HTR-8/SVneo (cell line): ENCODE results near the gene CLEC19A.
"Not testable (repeated sequence)": the region's sequence is repeated elsewhere in the genome, so short reads cannot be mapped to it uniquely, and the experiment has no call there.

Experiments
- DNase-seq: peaks from one replicate; pipeline ENCODE4 v3.0.0; 2011; ENCODE audit warnings: low spot score, mixed read lengths; ENCODE audit not compliant: insufficient read length
- FAIRE-seq: peaks from 2 replicates; lab custom pipeline; 2011; peaks lifted over from hg19 to GRCh38; lab: Jason Lieb, UNC

Gene CLEC19A

DNA sequence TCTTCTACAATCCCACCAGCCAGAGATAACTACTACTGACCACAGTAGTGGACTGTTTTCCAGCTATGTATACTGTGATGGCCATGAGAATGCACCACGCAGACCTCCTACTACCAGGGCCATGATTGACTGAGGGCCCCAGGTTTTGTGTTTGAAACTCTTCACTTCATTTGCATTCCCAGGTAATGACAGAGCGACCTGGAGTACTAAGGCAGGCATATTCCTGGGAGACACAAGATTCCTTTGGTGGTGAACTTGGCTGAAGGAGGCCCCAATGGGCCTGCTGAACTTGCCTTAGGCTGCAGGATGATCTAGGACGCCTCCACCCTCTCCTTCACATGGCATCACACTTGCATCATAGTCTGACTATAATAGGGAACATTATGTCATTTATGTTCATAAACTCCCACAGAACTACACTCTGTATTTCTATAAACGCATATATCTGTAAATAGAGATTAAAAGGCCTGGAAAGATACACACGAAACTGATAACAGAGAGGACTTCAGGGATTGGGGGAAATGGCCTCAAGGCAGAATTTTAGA lies 30.4 kb downstream of the CLEC19A start:
- DNase-seq = no peak
- no peak for FAIRE-seq

DNA sequence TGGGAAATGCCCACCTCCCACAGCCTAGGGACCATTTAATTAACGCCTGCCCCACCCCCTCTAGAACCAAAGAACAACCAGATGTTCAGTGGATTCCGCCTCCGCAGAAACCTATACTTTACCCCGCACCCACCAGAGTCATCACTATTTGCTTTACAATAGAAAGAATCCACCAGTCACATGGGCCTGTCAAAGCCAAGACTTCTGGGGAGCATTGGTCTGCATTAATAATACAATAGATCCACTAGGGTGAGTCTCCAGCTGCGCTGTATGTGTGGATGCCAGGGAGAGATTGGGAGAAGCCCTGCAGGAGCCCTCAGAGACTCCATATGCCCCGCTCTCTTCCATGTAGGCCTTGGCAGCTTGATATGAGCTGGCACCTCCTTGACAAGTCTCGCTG lies 31.3 kb downstream of the CLEC19A start:
- FAIRE-seq = no peak
- no peak for DNase-seq

DNA sequence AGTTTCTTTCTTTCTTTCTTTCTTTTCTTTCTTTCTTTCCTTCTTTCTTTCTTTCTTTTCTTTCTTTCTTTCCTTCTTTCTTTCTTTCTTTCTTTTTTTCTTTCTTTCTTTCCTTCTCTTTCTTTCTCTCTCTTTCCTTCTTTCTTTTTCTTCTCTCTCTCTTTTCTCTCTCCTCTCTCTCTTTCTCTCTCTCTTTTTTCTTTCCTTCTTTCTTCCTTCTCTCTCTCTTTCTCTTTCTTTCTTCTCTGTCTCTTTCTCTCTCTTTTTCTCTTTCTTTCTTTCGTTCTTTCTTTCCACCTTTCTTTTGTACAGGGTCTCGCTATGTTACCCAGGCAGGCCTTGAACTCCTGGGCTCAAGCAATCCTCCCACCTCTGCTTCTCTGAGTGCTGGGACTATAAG lies 35.7 kb downstream of the CLEC19A start:
- not testable (repeated sequence) for DNase-seq, FAIRE-seq

DNA sequence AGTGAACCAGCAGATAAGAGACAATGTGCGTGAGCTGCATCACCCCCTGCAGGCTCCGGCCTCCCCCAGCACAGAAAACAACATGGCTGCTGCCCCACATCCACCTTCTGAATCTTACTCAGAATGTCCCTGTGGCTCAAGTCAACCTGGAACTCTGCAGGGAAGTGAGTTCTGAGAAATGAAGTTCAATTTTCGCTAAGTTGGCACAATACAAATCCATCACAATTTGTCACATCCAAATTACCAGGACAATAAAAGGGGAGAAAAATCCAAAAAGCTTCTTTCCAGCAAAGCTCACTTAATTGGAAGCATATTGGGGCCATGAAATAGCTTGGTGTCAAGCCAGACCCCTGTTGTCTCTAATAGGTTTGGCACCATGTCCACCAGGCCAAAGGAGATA lies 38.1 kb downstream of the CLEC19A start:
- no peak for FAIRE-seq
- no peak for DNase-seq

DNA sequence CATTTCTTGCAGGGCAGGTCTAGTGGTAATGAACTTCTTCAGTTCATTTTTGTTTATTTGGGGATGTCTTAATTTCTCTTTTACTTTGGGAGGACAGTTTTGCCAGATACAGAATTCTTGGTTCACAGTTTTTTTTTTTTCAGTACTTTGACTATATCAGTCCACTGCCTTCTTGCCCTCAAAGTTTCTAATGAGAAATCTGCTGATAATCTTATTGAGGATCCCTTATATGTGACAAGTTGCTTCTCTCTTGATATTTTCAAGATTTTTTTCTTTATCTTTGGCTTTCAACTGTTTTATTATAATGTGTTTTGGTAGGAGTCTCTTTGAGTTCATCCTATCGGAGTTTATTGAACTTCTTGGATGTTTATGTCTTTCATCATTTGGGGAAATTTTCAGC lies 42.8 kb downstream of the CLEC19A start:
- FAIRE-seq = no peak

DNA sequence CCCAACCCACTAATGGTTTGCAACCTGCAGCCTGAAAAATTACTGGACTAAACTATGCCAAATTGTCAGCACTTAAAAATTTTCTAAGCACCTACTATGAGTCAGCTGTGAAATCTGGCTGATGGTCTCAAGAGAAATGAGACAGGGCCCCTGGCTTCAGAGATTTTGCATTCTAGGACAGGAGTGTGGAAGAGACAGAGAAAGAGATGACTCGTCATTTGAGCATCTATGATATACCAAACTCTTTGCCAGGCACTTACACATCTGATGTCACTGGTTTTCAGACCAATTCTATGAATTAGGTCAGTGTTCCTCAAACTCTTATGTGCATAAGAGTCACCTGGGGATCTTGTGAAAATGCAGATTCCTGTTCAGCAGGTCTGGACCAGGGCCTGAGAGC lies 44.4 kb downstream of the CLEC19A start:
- DNase-seq = peak; percentile 35
- FAIRE-seq = no peak

More for the DNA sequence above, 42.8 kb downstream of the CLEC19A start:
- no peak for DNase-seq

DNA sequence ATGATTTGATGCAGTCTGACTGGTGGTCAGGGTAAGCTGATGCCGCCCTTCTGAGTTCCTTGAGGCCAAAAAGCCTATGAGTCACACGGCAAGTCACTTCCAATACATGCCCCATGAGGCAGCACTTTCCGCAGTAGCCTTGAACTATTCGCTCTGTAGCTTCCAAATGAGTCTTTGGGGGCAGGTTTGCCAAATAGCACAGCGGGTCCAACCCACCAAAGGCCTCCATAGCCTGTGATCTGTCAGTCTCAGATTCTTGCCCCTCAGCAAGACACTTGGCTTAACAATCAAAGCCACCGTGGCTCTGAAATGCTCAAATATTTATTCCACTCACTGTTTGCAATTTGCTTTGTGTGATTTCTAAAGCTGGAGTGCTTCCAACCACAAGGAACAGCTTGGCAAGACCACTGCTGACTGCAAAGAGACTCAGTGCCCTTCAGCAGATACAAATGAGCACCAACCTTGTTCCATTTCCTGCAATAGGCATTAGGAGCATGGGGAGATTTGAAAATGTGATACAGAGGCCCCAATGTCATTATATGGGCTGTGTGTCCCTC lies 45.4 kb downstream of the CLEC19A start:
- FAIRE-seq (peak; percentile 60), DNase-seq (peak; percentile 57)

DNA sequence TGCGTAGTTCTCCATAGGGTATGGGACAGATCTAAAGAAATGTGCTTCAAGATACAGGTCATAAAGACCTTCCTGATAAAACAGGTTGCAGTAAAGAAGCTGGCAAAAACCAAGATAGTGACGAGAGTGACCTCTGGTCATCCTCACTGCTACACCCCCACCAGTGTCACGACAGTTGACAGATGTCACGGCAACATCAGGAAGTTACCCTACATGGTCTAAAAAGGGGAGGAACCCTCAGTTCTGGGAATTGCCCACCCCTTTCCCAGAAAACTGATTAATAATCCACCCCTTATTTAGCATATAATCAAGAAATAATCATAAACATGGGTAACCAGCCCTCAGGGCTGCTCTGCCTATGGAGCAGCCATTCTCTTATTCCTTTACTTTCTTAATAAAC lies 46.3 kb downstream of the CLEC19A start:
- no peak for FAIRE-seq
- DNase-seq = no peak

DNA sequence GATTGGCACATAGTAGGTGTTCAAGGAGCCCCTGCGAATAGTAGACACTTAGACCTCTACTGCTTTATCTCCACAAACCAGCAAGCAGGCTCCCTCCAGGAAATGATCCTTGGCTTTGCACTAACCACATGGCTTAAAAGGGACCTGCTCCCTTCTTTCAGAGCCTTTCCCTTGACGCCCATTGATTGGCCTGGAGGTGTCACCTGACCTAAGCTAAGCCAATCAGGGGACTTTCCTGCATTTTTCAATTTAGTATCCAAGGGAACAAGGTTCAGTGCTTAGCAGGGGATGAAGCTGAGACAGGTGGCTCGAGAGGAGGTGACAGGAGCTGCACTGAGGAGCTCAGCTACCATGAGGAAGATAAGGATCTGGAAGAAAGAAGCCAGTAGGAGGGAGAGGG lies 52.8 kb downstream of the CLEC19A start:
- FAIRE-seq (no peak), DNase-seq (no peak)

DNA sequence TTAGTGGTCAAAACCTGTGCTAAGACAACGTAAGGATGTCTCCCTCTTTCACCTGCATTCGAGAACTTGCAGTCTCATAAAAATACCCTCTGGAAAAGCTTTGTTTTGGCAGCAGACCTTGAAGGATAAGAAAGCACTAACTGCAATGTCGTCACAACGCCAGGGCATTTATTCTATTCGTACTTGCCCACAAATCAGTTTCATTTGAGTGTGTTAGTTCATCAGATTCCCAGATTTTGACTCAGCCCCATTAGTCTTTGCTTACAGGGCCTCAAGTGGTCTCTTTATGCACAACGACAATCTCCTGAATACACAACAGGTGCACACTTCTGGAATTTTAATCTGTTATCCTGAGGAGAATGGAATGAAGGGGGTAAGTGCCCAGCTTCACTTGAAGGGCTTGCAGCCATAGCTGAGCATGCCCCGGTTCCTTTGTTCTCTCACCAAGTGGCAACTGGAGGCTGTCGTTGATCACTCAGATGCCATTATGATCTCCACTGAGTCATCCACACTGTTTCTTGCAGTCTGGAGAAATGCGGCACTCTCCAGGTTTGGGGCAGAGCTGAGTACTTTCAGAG lies 58.8 kb downstream of the CLEC19A start:
- FAIRE-seq (no peak), DNase-seq (no peak)

DNA sequence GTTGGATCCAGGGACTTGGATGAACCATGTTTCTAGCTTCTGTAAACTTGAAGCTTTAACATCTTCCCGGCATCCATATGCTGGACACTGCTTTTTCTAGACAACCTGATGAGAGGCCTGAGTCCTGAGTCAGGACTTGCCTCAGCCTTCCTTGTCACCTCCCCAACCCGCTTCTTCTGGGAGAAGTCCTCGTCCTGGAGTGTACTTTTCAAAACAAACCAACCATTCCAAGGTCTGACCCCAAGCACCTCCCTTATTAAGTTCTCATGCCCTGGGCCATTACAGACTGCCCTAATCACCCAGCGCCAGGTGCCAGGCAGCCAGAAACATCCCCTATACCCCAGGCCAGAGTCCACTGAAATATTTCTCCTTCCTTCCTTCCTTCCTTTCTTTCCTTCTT lies 59.4 kb downstream of the CLEC19A start:
- FAIRE-seq = no peak

DNA sequence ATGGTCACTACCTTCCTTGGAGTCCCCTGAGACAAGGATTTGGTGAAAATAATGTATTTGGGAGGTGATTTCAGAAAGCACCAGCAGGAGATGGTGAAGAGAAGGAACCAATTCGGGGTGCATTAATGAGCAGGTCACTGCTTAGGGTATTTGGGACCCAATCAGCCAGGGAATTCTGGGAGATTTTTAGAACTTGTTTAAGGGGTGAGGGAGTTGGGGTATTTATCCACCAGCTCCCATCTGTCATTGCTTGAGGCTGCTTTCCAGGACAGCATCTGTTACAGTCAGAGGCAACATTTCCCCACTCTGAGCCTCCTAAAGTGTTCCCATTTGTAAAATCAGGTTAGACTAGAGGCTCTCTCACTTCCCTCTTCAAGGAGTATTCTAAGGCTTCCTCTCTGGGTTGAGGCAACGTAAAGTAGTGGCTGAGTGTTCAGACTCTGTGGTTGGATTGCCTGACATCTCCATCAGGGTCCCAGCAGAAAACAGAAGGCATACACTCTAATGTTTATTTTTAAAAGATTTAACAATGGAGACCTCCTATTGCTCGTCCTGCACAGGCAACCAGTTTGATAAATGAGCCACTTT lies 60.9 kb downstream of the CLEC19A start:
- DNase-seq (no peak), FAIRE-seq (no peak)

More for the DNA sequence above, 59.4 kb downstream of the CLEC19A start:
- no peak for DNase-seq

DNA sequence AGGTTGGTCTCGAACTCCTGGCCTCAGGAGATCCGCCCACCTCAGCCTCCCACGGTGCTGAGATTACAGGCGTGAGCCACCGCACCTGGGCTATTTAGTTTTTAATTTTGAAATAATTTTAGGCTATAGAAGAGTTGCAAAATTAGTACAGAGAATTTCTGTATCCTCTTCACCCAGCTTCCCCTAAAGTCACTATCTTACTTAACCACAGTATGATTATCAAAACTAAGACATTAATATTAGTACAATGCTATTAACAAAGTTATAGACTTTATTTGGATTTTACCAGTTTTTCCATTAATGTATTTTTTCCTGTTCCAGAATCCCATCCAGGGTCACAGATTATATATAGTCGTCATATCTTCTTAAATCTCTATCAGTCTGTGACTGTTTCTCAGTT lies 62.6 kb downstream of the CLEC19A start:
- DNase-seq = no peak
- FAIRE-seq = no peak

DNA sequence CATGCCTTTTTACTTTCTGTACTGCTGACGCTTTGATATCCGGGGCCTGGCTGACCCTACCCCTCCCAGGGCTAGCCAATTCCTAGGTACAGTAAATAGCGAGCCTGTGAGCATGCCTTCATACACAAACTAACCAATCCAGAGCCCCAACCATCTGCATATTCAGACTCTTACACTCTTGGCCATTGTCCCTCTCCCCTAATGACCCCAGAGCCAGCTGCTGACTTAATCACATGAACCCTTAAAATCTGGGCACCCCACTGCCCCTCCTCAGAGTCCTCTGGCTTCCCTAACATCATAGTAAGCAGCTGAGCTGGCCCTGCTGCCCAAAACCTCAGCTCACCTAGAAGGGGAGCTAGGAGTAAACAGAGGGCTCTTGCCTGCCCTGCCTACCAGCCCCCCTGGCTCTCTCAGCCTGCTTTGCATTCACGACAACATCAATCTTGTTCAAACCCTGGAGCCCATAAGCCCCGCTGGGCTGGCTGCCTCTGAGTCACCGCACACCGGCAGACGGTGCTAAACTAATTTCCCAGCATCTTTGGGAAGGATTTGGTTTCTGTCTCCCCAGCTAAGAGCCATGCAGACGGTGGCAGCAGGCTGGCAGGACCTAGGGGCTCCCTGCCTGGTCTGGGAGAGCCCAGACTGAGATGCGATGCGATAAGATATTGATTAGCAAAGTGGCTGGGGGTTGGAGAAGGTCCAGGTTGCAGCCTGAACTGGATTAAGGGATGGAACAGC lies 63.2 kb downstream of the CLEC19A start:
- peak; percentile 18 for DNase-seq

DNA sequence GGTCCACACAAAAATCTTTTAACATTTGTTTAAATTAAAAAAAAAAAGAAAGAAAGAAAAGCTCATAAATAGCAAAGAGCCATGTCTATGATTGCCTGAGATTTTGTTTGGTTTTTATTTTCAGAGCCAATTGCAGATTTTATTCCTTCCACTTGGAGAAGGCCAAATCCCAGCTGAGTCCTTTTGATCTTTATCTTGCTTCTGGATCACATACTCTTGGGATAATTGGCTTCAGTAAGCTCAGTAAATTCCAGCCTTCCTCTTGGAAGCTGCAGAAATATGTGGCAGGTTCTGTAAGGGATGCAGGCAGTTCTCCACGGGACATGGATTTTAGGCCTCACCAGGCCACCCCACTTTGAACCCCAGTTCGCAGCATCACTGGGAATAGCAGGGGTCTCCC lies 68.8 kb downstream of the CLEC19A start:
- FAIRE-seq (no peak), DNase-seq (no peak)

More for the DNA sequence above, 63.2 kb downstream of the CLEC19A start:
- no peak for FAIRE-seq

DNA sequence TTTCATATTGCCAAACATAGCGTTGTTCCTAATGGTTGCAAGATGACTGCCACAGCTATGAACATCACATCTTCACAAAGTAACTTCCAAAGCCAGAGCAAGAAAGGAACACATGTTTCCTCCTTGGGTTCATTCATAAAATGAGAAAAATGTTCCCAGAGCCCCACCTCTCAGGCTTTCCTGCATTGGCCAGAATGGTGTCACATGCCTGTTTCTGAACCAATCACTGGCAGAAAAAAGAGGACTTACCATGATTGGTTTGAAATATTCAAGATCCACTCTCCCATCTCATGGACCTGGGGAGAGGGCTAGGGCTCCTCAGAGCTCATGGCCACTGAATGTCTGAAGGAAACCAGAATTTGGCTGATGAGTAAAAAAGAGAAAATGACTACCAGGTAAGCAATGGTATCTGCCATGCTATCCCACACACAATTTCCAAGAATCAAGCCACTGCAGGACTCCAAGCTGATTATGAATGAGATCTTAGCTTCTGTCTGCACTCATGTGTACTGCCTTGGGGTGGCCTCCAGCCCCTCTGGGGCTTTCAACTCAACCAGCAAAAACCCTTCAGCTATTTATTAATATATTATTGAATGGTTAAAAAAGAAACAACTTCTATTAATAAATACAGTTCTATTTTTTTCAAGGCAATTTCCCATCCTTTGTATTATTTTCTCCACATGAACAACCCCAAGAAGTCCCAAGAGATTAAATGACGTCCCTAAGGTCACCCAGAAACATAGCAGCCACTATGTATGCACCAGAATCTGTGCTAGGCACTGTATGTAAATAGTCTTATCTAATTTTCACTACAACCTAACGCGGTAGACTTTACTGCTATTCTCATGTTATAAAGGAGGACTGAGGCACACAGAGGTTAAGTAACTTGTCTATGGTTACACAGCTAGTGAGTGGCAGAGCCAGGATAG lies 70.8 kb downstream of the CLEC19A start:
- no peak for FAIRE-seq
- no peak for DNase-seq

DNA sequence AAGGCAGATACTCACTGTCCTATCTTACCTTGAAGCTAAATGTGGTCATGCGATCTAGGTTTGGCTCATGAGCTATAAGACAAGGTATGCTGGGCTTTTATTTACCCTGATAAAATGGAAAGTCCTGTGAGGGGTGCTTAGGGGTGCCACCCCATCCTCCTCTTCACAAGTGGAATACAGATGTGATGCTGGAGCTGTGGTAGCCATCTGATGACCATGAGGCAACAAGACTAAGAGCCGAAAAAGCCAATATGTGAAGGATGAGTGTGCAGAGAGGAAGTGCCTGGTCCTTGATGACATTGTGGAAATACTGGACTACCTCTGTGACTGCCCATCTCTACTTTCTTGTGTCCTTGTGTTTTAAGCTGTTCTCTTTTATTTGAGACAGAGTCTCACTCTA lies 74.0 kb downstream of the CLEC19A start:
- FAIRE-seq (no peak), DNase-seq (no peak)
